ENCODE results near the gene LDB2.

- TF ChIP-seq CTCF (conservative IDR thresholded peaks at IDR 0.05; ENCODE audit: low read depth in 2 of 2) (no peak), POLR2AphosphoS5 (IDR thresholded peaks at IDR 0.05; ENCODE audit: low read depth) (no peak), CREB1 (CRISPR knock-in tag; IDR thresholded peaks at IDR 0.05; ENCODE audit: low read depth) (no peak), EZH2phosphoT487 (IDR thresholded peaks at IDR 0.05; ENCODE audit: unreplicated experiment) (no peak), ZNF114 (CRISPR knock-in tag; IDR thresholded peaks at IDR 0.05) (no peak), REST (IDR thresholded peaks at IDR 0.05; ENCODE audit: unreplicated experiment) (no peak)
Observed at GRCh38 chr4:16865209-16865896, 33.1 kb downstream of the LDB2 start.
